PC-9 (cell line): ENCODE data around the gene MAGED2.

Source experiments
- EZH2 ChIP-seq: fragments of 200-600 bp; sonication (generic); IDR thresholded peaks from 2 replicates; pipeline ENCODE4 v1.8.0; 2017; ENCODE audit warnings: antibody characterized with exemption, low read depth
- TF ChIP-seq, protein P1 (sequence below): fragments of 200-600 bp; sonication (generic); conservative IDR thresholded peaks from 2 replicates; pipeline ENCODE4 v1.6.1; 2017; ENCODE audit warnings: mixed run types, antibody characterized with exemption, mild to moderate bottlenecking, moderate library complexity

DNA sequence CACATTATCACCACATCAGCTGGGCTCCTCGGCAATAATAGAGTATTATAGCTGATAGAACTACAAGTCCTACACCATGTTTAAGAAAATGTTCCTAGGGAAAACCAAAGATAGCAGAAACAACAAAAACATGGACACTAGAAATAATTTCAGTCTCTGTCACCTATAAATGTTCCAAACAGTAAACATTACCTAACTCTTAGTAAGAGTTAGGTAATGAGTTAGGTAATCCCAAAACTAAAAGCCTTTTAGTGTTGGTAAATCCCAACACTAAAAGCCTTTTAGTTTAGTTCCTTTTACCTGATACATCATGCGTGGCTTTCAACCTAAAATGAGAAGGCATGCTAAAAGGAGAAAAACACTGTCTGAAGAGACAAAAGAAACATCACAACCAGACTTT is 35.5 kb downstream of the MAGED2 start:
- TF ChIP-seq, protein P1, sequence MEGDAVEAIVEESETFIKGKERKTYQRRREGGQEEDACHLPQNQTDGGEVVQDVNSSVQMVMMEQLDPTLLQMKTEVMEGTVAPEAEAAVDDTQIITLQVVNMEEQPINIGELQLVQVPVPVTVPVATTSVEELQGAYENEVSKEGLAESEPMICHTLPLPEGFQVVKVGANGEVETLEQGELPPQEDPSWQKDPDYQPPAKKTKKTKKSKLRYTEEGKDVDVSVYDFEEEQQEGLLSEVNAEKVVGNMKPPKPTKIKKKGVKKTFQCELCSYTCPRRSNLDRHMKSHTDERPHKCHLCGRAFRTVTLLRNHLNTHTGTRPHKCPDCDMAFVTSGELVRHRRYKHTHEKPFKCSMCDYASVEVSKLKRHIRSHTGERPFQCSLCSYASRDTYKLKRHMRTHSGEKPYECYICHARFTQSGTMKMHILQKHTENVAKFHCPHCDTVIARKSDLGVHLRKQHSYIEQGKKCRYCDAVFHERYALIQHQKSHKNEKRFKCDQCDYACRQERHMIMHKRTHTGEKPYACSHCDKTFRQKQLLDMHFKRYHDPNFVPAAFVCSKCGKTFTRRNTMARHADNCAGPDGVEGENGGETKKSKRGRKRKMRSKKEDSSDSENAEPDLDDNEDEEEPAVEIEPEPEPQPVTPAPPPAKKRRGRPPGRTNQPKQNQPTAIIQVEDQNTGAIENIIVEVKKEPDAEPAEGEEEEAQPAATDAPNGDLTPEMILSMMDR = no peak
- no peak for TF ChIP-seq EZH2
